SK-N-SH (cell line): Measurements from ENCODE around the gene TPST2.

Experiments
- CHD2 ChIP-seq: fragments of 150-350 bp; IDR thresholded peaks from 2 replicates; pipeline ENCODE4 v1.6.1; 2018; ENCODE audit warnings: low read length; ENCODE audit not compliant: partially characterized antibody
- FOXJ3 ChIP-seq: sonication (generic); formaldehyde crosslinking; IDR thresholded peaks from 2 replicates; pipeline ENCODE4 v1.5.1; 2020; ENCODE audit warnings: mild to moderate bottlenecking, missing genetic modification reagents
- IRF3 ChIP-seq: fragments of 150-350 bp; IDR thresholded peaks from 2 replicates; pipeline ENCODE4 v1.6.1; 2016; ENCODE audit warnings: mild to moderate bottlenecking, low read depth, low read length
- JUND ChIP-seq: IDR thresholded peaks from 2 replicates; pipeline ENCODE4 v1.4.0; 2012
- MAX ChIP-seq: IDR thresholded peaks from 2 replicates; pipeline ENCODE4 v1.4.0; 2012; ENCODE audit warnings: low read depth
- MXI1 ChIP-seq: IDR thresholded peaks from 2 replicates; pipeline ENCODE4 v1.6.1; 2012; ENCODE audit warnings: mild to moderate bottlenecking, low read depth, low read length, improper control_type of control experiment
- NRF1 ChIP-seq: IDR thresholded peaks from 2 replicates; pipeline ENCODE4 v1.6.1; 2012; ENCODE audit warnings: low read depth, mild to moderate bottlenecking, low read length
- POLR2AphosphoS5 ChIP-seq: IDR thresholded peaks from 2 replicates; pipeline ENCODE4 v1.6.1; 2012; ENCODE audit warnings: low read depth, low read length
- RAD21 ChIP-seq: IDR thresholded peaks from 2 replicates; pipeline ENCODE4 v1.6.1; 2012; ENCODE audit warnings: mild to moderate bottlenecking, low read length
- SIN3A ChIP-seq: IDR thresholded peaks from 2 replicates; pipeline ENCODE4 v1.6.1; 2012; ENCODE audit warnings: low read depth, mild to moderate bottlenecking, low read length, moderate library complexity, borderline replicate concordance
- TAF1 ChIP-seq: IDR thresholded peaks from 2 replicates; pipeline ENCODE4 v1.6.1; 2012; ENCODE audit warnings: low read depth, mild to moderate bottlenecking, low read length, moderate library complexity, borderline replicate concordance
- TCF12 ChIP-seq: IDR thresholded peaks from 2 replicates; pipeline ENCODE4 v1.4.0; 2012
- TEAD4 ChIP-seq: IDR thresholded peaks from 2 replicates; pipeline ENCODE4 v1.4.0; 2012; ENCODE audit warnings: mild to moderate bottlenecking, borderline replicate concordance; ENCODE audit not compliant: insufficient read depth
- TF ChIP-seq, protein P1 (sequence below): fragments of 200-600 bp; sonication (generic); IDR thresholded peaks from 2 replicates; pipeline ENCODE4 v1.6.1; 2017; ENCODE audit warnings: antibody characterized with exemption, mild to moderate bottlenecking, moderate library complexity

GRCh38 chr22:26489447-26490036, 100.4 kb downstream of the TPST2 start:
- TF ChIP-seq CHD2 (no peak), POLR2AphosphoS5 (0 out of 2 replicates have a peak, but pooled peaks have one; percentile 6), TAF1 (no peak), IRF3 (no peak), RAD21 (no peak), MAX (no peak), NRF1 (no peak), MXI1 (no peak), JUND (no peak), SIN3A (no peak), TEAD4 (no peak), FOXJ3 (CRISPR knock-in tag) (no peak), TCF12 (no peak)
- TF ChIP-seq, protein P1, sequence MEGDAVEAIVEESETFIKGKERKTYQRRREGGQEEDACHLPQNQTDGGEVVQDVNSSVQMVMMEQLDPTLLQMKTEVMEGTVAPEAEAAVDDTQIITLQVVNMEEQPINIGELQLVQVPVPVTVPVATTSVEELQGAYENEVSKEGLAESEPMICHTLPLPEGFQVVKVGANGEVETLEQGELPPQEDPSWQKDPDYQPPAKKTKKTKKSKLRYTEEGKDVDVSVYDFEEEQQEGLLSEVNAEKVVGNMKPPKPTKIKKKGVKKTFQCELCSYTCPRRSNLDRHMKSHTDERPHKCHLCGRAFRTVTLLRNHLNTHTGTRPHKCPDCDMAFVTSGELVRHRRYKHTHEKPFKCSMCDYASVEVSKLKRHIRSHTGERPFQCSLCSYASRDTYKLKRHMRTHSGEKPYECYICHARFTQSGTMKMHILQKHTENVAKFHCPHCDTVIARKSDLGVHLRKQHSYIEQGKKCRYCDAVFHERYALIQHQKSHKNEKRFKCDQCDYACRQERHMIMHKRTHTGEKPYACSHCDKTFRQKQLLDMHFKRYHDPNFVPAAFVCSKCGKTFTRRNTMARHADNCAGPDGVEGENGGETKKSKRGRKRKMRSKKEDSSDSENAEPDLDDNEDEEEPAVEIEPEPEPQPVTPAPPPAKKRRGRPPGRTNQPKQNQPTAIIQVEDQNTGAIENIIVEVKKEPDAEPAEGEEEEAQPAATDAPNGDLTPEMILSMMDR: no peak
